ENCODE data around the gene EML2. TPM values are rescaled to one million over a fixed set of nuclear protein-coding genes. Genes with fewer than 3 reads are reported as not detected.

Gene EML2
- total and polyA plus RNA-seq, 2 of the 8 experiments (the other 6 are each of a cell fraction or from before 2014, with no cell fraction given), result 28.8 to 29.4 TPM

GRCh38 chr19:45589768-45590167, 49.4 kb downstream of the EML2 start (continued):
- TF ChIP-seq CHD7 (IDR thresholded peaks at IDR 0.05; ENCODE audit: insufficient replicate concordance, low read length) (no peak), TAF7 (optimal IDR thresholded peaks at IDR 0.05; ENCODE audit: borderline replicate concordance, low read depth, low read length) (no peak), RBBP5 (IDR thresholded peaks at IDR 0.05; ENCODE audit: borderline replicate concordance, low read depth, low read length) (no peak), GTF2F1 (IDR thresholded peaks at IDR 0.05; ENCODE audit: borderline replicate concordance, low read depth, low read length) (no peak), ZNF274 (IDR thresholded peaks at IDR 0.05; ENCODE audit: borderline replicate concordance, extremely low read depth, low read length) (no peak), BACH1 (IDR thresholded peaks at IDR 0.05; ENCODE audit: low read length) (no peak), SP4 (IDR thresholded peaks at IDR 0.05; ENCODE audit: low read length) (no peak), NRF1 (IDR thresholded peaks at IDR 0.05; ENCODE audit: low read depth, low read length) (no peak), CHD2 (IDR thresholded peaks at IDR 0.05; ENCODE audit: low read length) (no peak), HDAC6 (IDR thresholded peaks at IDR 0.05; ENCODE audit: low read depth, low read length) (no peak), SIN3A (conservative IDR thresholded peaks at IDR 0.05 in 1 of 2, IDR thresholded peaks at IDR 0.05 in 1 of 2; ENCODE audit: low read depth in 1 of 2, low read length in 2 of 2) (no peak), KDM5A (IDR thresholded peaks at IDR 0.05; ENCODE audit: low read length) (no peak), FOSL1 (IDR thresholded peaks at IDR 0.05; ENCODE audit: insufficient read depth, low read depth, low read length) (no peak)

All from H1 (cell line).